LNCAP (cell line): ENCODE data around the gene POLN.

Experiments used
- CTCF ChIP-seq: fragments of 450-650 bp; IDR thresholded peaks from 2 replicates; pipeline ENCODE4 v1.5.1; 2017; ENCODE audit warnings: mild to moderate bottlenecking

POLN gene

GRCh38 chr4:2243681-2244380 is 1.9 kb upstream of the POLN start:
- TF ChIP-seq CTCF: no peak

- TF ChIP-seq CTCF: no peak
Observed at GRCh38 chr4:2241003-2241402, 918 bp downstream of the POLN start.

- TF ChIP-seq CTCF: no peak
Observed at GRCh38 chr4:2236944-2237666, 4.8 kb downstream of the POLN start.

- no peak for TF ChIP-seq CTCF
Observed at GRCh38 chr4:2231082-2231481, 10.8 kb downstream of the POLN start.

GRCh38 chr4:2226261-2226660 is 15.7 kb downstream of the POLN start:
- TF ChIP-seq CTCF: no peak

GRCh38 chr4:2222838-2223237 is 19.1 kb downstream of the POLN start:
- TF ChIP-seq CTCF: no peak

- peak; percentile 88 for TF ChIP-seq CTCF
Observed at GRCh38 chr4:2220016-2220630, 21.8 kb downstream of the POLN start.
